Measurements from ENCODE around the gene COL1A2. TPM values are rescaled to one million over a fixed set of nuclear protein-coding genes. Genes with fewer than 3 reads are reported as not detected.

Gene COL1A2
- total and polyA plus RNA-seq, 2 donors (not counting 1 experiment from before 2014, with no cell fraction given) = 0.46 to 0.47 TPM

DNA sequence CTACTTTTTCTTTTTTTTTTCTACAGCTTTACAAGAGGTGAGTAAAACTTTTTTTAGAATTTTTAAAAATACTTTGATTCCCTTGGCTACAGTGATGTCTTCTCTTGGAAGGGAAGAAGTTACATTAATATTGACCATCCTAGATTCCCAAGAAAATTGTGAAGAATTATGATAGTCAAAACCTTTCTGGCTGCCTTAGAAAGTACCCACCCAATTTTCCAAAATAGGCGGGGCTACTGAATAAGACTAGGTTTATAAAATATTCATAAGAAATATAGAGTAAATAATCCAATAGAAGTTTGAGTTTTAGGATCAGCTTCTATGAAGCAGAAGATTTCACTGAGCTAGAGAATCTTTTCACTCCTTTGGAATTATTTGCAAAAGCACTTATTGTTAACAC lies 3.0 kb downstream of the COL1A2 start:
- CTCF ChIA-PET = interaction anchor here (0.6 to 1.5 kb wide), 6 partner anchors 9 to 1156 kb away, joined by 3 to 5 read pairs (median 3); no protein-coding TSS in a partner anchor
- no peaks in the 10 kb centered on the region for H3K36me3 ChIP-seq (replicated peaks in 1 of 2; ENCODE audit: control extremely low read depth in 1 of 2, control insufficient read depth in 1 of 2, extremely low read depth in 1 of 2, insufficient read depth in 2 of 2, low read length in 1 of 2)
- peaks cover 0 to 4% (median 0%) of the 10 kb centered on the region in 3 donors for H3K9me3 ChIP-seq (ENCODE audit: control extremely low read depth in 1 of 3, control insufficient read depth in 2 of 3, insufficient read depth in 1 of 3, low read length in 2 of 3)
- H3K27me3 Mint-ChIP-seq = peaks cover 45% of the 10 kb centered on the region
- peaks cover 10% of the 10 kb centered on the region for H3K4me1 Mint-ChIP-seq
- H3K9me3 Mint-ChIP-seq (ENCODE audit: insufficient read depth) = no peaks in the 10 kb centered on the region
- ATAC-seq (ENCODE audit: low read depth) (no peak), DNase-seq (no peak)
- H3K27ac Mint-ChIP-seq = no peak overlapping the region
- POLR2A ChIA-PET = no interaction called here
- no peak overlapping the region for H3K27ac ChIP-seq (ENCODE audit: low read length in 2 of 2)
- no peak overlapping the region for H3K9ac ChIP-seq (ENCODE audit: low read length)
- peaks cover 10 to 15% of the 10 kb centered on the region in 2 donors for H3K4me1 ChIP-seq (ENCODE audit: control insufficient read depth in 2 of 2, insufficient read depth in 2 of 2, low read length in 2 of 2)
- intact Hi-C loops (cut with micrococcal nuclease) = loop anchor here (5.0 to 10.0 kb wide), 3 partner anchors 313 to 955 kb away; no protein-coding TSS in a partner anchor
- no peak overlapping the region for H3K4me3 ChIP-seq (ENCODE audit: control extremely low read depth in 1 of 5, extremely low read depth in 1 of 5, insufficient read depth in 1 of 5, low read depth in 2 of 5, low read length in 4 of 5)
- no peak overlapping the region for H3K4me3 Mint-ChIP-seq
- H3K4me2 ChIP-seq (replicated peaks; ENCODE audit: low read depth, low read length, poor library complexity, severe bottlenecking) = no peak overlapping the region
- WGBS (ENCODE audit: insufficient coverage) = no CpG with 5 or more reads among the region's 1 CpG
- H3K79me2 ChIP-seq (ENCODE audit: control insufficient read depth, insufficient read depth, low read length) = no peaks in the 10 kb centered on the region
- no peaks in the 10 kb centered on the region for H4K20me1 ChIP-seq (ENCODE audit: control insufficient read depth, insufficient read depth, low read length, poor library complexity, severe bottlenecking)
- peaks cover 0 to 29% (median 10%) of the 10 kb centered on the region in 4 experiments for H3K27me3 ChIP-seq (replicated peaks in 1 of 4; ENCODE audit: control extremely low read depth in 1 of 4, control insufficient read depth in 3 of 4, insufficient read depth in 4 of 4, low read length in 3 of 4)
- TF ChIP-seq EZH2 (IDR thresholded peaks at IDR 0.05; ENCODE audit: borderline replicate concordance, insufficient read depth, low read depth, low read length, poor library complexity, severe bottlenecking) (no peak), CTCF (IDR thresholded peaks at IDR 0.05) (no peak)
- H2AFZ ChIP-seq (ENCODE audit: insufficient read depth, low read depth, low read length, poor library complexity, severe bottlenecking) = no peak overlapping the region

- H3K4me1 Mint-ChIP-seq = peaks cover 10% of the 10 kb centered on the region
- WGBS (ENCODE audit: insufficient coverage) = no CpG with 5 or more reads among the region's 6 CpGs
- Histone ChIP-seq H3K36me3 (replicated peaks in 1 of 2; ENCODE audit: control extremely low read depth in 1 of 2, control insufficient read depth in 1 of 2, extremely low read depth in 1 of 2, insufficient read depth in 2 of 2, low read length in 1 of 2) (no peaks in the 10 kb centered on the region), H3K9ac (ENCODE audit: low read length) (no peak overlapping the region), H3K4me1 (ENCODE audit: control insufficient read depth in 2 of 2, insufficient read depth in 2 of 2, low read length in 2 of 2) (peaks cover 10 to 15% of the 10 kb centered on the region in 2 donors), H3K27me3 (replicated peaks in 1 of 4; ENCODE audit: control extremely low read depth in 1 of 4, control insufficient read depth in 3 of 4, insufficient read depth in 4 of 4, low read length in 3 of 4) (peaks cover 0 to 22% (median 10%) of the 10 kb centered on the region in 4 experiments), H3K4me2 (replicated peaks; ENCODE audit: low read depth, low read length, poor library complexity, severe bottlenecking) (no peak overlapping the region), H4K20me1 (ENCODE audit: control insufficient read depth, insufficient read depth, low read length, poor library complexity, severe bottlenecking) (no peaks in the 10 kb centered on the region), H3K9me3 (ENCODE audit: control extremely low read depth in 1 of 3, control insufficient read depth in 2 of 3, insufficient read depth in 1 of 3, low read length in 2 of 3) (peaks cover 0 to 4% (median 0%) of the 10 kb centered on the region in 3 donors), H3K79me2 (ENCODE audit: control insufficient read depth, insufficient read depth, low read length) (no peaks in the 10 kb centered on the region), H2AFZ (ENCODE audit: insufficient read depth, low read depth, low read length, poor library complexity, severe bottlenecking) (no peak overlapping the region), H3K27ac (ENCODE audit: low read length in 2 of 2) (no peak overlapping the region), H3K4me3 (ENCODE audit: control extremely low read depth in 1 of 5, extremely low read depth in 1 of 5, insufficient read depth in 1 of 5, low read depth in 2 of 5, low read length in 4 of 5) (no peak overlapping the region)
- intact Hi-C loops (cut with micrococcal nuclease) = loop anchor here (5.0 to 10.0 kb wide), 3 partner anchors 314 to 957 kb away; no protein-coding TSS in a partner anchor
- ATAC-seq (ENCODE audit: low read depth) (no peak), DNase-seq (no peak)
- H3K27me3 Mint-ChIP-seq = peaks cover 42% of the 10 kb centered on the region
- TF ChIP-seq CTCF (IDR thresholded peaks at IDR 0.05) (no peak), EZH2 (IDR thresholded peaks at IDR 0.05; ENCODE audit: borderline replicate concordance, insufficient read depth, low read depth, low read length, poor library complexity, severe bottlenecking) (no peak)
- POLR2A ChIA-PET = no interaction called here
- no peaks in the 10 kb centered on the region for H3K9me3 Mint-ChIP-seq (ENCODE audit: insufficient read depth)
- H3K27ac Mint-ChIP-seq = no peak overlapping the region
- no peak overlapping the region for H3K4me3 Mint-ChIP-seq
- CTCF ChIA-PET = interaction anchor here (0.6 to 1.0 kb wide), 2 partner anchors 17 to 683 kb away, joined by 3 to 5 read pairs; no protein-coding TSS in a partner anchor
These were observed 4.1 kb downstream of the COL1A2 start for GRCh38 chr7:94398841-94399240.
